Measurements from ENCODE around the gene CCL4L2.
"Not testable (repeated sequence)": the region's sequence is repeated elsewhere in the genome, so short reads cannot be mapped to it uniquely, and the experiment has no call there.

CCL4L2 gene

DNA sequence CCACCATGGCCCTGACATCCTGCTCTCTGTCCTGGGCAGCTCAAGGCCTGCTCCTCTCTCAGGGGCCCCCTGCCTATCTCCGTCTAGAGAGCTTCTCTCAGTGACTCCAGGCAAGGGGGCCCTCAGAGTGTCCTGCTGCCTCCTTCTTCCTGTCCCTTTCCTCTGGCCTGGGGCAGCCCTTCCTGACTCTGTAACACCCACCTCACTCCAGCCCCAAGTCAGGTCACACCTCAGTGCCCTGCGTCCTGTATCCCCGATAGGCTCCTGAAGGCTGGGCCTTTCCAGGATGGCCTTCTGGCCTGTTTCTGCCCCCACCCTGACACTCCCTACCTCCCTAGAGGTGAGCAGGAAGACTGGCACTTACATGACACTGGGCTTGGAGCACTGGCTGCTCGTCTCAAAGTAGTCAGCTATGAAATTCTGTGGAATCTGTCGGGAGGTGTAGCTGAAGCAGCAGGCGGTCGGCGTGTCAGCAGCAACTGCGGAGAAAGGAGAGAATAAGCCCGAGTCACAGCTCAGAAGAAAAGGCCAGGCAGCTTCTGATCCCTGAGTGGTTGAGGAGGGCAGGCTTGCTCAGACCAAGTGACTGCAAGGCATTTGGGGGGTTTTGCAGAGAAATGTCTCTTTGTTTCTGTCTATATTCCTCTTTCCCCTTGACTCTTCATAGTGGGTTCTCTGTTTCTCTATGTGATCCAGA is 15.3 kb upstream of the CCL4L2 start:
- no peak for DNase-seq (ENCODE audit: low spot score)

DNA sequence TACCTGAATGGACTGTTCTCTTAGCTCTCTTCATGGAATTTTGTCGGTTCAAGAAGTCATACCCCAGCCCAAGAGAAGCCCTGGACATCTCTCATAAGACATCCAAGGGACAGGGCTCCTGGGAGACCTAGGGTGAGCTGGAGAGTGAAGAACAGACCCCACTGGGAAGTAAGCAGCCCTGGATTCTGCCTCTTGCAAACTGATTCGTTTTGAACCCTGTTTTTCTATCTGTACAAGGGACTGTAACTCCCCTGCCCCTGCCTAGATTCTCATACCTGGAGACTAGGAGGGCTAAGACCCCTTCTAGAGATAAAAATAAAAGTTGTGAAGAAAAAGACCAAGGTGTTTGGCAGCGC is 14.8 kb upstream of the CCL4L2 start:
- DNase-seq (ENCODE audit: low spot score) = no peak

DNA sequence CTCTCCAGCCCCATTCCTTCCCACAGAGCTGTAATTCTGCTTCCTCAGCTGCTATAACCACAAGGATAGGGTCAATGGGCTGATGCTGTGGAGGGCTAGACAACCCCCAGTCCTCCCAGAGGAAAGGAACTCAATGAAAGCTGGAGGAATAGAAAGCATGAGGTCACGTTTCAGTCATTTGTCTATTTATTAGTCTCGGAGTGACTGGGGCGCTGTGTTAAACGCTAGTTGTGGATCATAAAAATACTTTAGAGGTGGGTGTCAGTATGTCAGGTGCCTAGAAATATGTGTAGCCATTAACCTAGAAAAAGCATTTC is 13.5 kb upstream of the CCL4L2 start:
- no peak for DNase-seq (ENCODE audit: low spot score)

DNA sequence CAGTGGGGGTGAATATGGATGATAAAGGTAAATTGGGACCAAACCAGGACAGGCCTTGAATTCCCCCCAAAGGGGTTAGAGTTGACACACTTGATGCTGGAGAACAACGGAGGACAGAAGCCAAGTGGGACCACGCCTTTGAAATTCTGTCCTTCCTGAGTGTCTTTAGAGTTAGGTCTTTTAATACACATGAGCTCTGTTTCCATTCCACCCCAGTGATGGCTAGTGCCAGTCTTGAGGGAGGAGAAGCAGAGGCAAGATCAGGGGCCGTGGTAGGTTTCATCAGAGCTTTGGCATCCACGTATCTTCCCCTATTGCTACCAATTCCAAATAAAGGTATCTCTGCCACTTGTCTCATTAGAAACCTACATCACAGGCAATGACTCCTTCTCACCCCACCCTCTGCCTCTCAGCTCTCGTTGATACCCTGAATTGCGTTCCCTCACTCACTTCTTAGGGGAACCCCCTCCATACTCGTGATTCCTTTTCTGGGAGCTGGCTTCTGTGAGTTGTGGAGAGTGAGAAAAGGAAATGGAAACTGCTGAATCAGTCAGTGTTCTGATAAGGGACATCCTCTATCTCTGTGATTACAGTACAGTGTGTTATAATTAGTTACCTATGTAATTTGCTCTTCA is 11.9 kb upstream of the CCL4L2 start:
- DNase-seq (ENCODE audit: low spot score) = no peak

DNA sequence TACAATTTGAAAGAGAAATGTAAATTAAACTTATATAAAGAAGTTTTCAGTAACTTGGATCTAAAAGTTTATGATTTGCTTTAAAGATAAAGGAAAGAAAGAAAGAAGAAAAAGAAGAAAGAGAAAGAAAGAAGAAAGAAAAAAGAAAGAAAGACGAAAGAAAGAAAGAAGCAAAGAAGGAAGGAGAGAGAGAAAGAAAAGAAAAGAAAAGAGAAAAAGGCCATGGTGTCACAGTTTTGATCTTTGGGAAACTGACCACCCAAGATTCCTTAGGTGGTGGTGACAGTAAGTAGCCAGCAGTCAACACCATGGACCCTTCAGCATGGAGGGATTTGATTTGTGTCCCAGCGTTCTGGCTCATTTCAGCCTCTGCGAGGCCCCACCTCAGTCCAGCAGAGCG is 9.8 kb upstream of the CCL4L2 start:
- DNase-seq (ENCODE audit: low spot score) = not testable (repeated sequence)

DNA sequence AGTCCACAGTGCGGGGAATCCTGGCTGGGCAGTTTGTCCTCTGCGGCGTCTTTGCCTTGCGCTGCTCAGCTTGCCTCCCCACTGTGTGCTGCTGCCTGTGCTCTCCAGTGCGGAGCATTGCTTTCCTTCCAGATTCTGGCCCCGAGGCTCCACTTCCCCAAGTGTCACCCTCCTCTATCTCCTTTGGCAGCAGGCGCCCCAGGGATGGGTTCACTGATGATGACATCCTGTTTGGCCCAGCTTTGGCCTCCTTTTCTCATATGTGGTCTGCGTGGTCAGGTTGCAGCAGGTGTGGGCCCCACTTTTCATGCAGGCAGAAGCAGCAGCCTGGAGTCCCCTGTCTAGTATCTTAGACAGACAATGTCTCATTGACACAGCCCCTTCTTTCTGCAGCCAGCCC is 9.4 kb upstream of the CCL4L2 start:
- not testable (repeated sequence) for DNase-seq (ENCODE audit: low spot score)

DNA sequence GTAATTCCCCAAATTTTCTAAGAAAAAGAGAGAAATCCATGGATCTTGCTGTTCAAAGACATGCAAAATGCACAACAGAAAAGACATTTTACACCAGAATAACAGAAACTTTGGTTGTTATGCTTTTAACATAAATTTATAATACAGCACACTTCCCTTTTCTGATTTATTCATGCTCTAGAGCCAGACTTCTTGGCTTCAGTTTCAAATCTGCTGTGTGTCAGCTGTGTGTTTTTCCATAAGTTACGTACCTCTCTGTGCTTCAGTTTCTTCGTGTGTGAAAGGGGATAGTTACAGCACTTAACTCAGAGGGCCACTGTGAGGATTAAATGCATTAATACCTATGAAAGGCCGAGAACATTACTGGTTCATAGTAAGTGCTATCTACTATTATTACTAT is 7.5 kb upstream of the CCL4L2 start:
- DNase-seq (ENCODE audit: low spot score) = no peak

DNA sequence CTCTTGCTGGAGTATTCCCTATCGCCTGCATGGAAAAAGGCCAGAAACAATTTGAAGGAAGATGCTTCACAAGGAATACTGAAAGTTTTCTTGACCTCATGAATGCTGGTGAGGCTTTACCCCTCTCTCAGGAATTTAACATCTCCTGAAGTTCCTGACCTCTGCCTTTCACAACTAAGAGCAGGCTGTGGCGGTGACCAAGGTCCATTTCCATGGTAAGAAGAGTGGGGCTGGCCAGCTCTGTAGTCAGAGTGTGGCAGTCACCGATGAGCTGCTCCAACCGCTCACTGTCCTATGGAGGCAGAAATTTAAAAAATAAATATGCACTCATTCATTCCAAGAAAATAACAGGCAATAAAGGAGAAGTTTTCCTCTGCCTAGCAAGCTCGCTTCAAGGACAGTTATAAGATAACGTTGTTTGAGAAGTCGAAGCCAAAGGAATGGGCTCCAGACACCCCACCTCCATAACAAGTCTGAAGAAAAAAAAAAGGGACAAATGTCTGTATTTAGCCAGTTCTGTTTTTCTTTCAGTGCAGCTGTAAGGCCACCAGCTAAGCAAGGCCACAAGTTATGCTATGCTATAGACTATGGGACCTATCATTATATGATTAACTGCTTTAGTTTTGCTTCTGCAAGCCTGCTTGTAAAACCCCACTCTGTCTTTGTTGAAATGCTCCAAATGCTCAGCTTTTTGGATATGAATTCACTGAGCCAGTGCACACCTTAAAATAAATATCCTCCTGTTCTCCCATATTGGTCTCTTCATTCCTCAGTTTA is 6.0 kb upstream of the CCL4L2 start:
- no peak for DNase-seq (ENCODE audit: low spot score)

DNA sequence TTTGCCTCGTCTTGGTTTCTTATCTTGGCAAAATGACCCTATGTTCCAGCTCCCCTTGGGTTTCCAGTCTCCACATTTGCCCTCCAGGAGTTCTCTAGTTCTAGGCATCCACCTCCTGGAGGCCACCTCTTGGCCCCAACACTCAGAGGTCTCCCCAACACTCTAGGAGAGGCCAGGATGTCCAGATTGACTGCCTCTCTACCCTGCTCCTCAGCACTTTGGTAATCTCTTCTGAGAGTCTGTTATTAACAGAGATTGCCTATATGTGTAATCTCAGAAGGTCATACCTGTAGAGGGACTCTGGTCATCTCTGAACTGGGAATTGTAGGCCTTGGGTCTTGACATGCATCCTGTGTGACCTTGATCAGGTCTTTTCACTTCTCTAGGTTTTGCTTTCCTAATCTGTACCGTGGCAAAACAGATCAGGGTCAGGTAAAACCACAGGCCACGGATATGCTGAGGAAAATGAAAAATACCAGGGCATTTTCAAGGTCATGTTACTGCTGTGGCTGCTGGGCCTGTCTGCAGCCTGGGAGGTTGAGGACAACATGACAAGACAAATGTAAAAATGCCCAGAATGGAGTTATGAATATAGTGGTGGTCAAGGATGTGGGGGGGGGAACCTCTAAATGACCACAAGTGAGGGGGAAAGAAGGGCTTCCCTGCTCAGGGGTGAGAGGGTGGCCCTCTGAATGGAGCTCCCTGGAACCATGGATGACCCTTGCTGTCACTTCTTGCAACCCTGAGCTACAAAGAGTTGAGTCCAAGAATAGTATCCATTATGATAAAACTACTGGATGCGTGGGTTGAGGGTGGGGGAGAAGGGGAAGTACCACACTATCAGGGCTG is 5.0 kb upstream of the CCL4L2 start:
- DNase-seq (ENCODE audit: low spot score) = no peak

DNA sequence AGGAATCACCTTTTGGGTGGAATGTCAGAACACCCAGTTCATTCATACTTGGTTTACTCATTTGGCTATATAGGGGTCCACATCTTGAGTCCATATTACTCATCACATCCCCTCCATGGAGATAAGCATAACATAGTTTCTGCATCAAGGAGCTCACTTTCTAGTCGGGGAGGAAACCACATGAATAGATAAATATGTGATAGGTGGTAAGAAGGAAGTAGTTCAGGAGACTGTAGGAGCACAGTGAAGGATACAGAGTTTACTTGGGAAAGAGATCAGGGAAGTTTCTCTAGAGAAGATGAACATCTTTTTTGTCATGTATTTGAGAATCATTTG is 4.4 kb upstream of the CCL4L2 start:
- not testable (repeated sequence) for DNase-seq (ENCODE audit: low spot score)

DNA sequence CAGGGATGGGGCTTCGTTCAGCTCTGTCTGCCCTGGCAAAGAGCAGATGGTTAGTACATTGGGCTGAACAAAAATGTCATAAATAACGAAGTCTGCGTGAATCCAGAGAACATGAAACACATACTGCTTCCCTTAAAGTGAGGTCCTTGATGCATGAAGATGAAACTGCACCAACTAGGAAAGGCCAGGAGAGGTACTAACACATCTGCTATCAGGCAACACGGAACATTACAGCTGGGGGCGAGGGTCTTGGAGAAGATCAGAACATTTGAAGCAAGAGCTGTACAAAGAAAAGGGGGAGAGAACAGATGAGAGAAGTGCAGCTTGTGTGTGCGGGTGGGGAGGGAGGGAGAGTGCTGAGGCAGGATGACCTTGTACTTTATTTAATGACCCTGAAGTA is 3.5 kb upstream of the CCL4L2 start:
- DNase-seq (ENCODE audit: low spot score) = not testable (repeated sequence)

DNA sequence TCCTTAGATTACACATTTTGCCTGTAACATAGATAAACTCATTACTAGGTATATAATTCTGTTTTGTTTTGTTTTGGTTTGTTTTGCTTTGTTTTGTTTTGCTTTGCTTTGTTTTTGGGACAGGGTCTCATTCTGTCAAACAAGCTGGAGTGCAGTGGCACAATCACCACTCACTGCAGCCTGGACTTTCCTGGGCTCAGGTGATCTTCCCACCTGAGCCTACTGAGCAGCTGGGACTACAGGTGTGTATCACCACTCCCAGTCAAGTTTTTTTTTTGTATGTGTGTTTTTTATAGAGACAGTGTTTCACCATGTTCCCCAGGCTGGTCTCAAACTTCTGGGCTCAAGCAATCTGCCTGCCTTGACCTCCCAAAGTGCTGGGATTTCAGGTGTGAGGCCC is 1.3 kb upstream of the CCL4L2 start:
- no peak for DNase-seq (ENCODE audit: low spot score)

DNA sequence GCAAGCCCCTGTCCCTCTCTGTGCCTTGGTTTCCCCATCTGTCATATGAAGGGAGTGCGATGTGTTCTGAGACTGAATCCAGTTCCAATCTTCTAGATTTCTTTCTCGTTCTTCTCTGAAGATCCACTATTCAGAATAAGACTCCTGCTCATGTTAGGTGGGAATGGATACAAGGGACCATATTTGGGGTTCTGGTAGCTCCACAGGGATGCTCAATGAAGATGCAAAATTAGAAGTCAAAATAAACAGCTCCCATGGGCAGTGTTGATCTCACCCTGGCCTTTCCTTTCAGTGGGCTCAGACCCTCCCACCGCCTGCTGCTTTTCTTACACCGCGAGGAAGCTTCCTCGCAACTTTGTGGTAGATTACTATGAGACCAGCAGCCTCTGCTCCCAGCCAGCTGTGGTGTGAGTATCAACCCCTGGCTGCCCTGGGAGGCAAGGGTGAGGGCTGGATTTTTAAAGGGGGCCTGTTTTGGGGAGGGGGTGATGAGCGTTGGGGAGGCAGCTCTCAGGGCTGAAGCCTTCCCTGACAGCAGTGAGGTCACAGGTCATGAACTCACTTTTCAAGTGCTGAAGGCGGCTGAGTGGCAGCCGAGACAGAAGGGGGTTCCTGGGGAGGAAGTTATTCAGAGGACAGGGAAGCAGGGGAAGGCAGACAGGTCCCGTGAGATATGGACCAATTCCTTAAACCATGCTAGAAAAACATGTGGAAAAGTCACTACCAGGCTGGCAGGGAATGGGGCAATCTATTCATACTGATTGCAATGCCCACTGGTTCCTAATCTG is 815 bp downstream of the CCL4L2 start:
- DNase-seq (ENCODE audit: low spot score) = not testable (repeated sequence)

DNA sequence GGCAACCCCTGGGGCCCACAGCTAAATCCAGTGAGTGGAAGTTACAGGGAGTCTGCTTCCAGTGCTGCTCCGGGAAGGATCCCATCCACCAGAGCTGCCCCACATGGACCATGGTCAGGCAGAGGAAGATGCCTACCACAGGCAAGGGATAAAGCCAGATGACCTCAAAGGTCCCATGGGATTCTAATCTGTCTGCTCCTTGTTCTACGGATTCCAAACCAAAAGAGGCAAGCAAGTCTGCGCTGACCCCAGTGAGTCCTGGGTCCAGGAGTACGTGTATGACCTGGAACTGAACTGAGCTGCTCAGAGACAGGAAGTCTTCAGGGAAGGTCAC is 1.4 kb downstream of the CCL4L2 start:
- no peak for DNase-seq (ENCODE audit: low spot score)

DNA sequence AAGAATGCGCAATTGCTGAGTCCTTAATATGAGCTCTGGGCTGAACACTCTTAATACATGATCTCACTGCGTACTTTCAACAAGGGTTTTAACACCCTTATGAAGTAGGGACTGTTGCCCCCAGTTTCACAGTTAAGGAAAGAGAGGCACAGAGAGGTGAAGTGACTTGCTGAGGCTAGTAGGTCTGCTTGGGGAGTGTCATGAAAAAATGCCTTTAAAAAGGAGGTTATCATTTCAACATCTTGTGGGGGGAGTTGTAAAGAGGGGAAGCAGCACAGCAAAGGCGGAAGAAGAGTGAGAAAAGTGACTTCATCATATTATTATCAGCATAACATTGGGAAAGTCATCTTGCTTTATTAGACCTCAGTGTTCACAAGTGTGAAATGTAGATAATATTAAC is 2.1 kb downstream of the CCL4L2 start:
- DNase-seq (ENCODE audit: low spot score) = no peak

DNA sequence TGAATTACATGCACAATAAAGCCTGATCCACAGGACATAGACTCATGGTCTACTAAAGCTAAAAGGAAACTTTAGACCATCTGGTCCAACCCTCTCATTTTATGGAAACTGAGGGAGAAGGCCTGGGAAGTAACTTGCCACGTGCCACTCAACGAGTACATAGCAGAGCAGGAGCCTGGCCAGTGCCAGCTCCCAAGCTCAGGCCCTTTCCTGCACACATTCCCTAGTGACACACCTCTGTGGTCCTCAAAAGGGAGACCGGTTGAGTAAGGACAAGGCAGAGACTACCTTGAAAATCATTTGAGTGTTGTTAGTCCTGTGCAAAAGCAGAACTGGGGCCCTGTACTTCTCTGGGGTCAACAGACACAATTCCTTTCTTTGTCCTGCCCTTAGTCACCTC is 2.8 kb downstream of the CCL4L2 start:
- no peak for DNase-seq (ENCODE audit: low spot score)

DNA sequence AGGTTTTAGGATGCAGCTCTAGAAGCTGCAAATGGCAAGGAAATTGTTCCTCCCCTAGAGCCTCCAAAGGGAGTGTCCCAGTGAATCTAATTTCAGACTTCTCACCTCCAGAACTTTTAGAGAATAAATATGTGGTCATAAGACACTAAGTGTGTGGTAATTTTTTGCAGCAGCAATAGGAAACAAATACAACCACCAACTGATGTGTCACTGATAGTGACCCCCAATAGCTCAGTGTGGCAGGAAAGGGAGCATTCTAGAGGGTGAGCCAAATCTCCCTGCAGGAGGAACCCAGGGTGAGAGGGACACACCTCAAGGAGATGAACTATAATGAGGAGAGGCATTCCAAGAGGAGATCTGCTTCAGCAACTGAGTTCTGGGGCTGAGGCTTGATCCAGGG is 4.1 kb downstream of the CCL4L2 start:
- DNase-seq (ENCODE audit: low spot score) = no peak

DNA sequence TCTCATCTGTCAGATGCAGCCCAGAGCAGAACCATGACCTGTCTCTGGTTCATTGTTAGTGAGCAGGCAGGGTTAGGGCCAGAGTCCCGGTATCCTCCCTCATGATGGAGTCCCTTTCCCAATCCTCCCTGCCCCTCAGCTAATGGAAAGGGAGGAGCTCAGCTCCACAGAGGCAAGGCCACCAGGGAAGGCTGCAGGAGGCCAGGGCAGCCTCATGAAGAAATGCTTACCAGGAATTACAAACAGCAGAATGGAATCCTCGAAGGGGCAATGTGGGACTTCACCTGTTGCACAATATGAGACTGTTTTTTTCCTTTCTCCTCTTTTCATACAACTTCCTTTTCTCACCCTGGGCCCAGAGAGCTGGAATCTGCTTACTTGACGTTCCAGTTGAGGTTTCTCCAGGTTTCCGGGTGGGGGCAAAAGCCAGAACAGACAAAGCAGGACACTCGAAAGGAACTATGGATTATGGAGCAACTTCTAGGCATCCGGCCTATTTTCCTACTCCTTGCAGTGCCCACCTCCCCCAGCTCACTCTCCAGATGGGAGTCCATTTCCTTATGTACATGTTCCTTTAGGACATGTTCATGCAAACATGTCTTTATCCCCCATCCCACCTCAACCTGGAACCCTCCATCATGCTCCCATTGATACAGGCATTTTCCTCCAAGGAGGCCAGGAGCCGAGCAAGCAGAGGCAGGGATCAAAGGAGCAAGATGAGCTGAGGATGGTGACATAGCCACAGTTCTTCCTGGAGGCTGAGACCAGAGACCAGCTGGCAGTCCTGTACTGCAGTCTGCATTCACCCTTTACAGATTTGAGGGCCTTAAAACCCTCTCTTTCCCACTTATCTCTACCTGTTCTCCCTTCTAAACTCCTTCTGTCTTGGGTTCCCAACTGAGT is 4.8 kb downstream of the CCL4L2 start:
- not testable (repeated sequence) for DNase-seq (ENCODE audit: low spot score)

DNA sequence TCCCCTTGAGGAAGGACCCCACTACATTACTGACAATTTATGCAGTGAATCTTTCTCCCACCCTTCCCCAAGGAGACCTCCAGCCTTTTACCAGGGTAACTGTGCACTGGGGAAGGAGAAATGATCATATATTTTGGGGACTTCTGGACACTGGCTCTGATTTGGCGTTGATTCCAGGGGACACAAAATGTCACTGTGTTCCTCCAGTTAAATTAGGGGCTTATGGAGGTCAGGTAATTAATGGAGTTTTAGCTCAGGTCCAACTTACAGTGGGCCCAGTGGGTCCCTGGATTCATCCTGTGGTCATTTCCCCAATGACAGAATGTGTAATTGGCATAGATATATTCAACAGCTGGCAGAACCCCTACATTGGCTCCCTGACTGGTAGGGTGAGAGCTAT is 8.7 kb downstream of the CCL4L2 start:
- not testable (repeated sequence) for DNase-seq (ENCODE audit: low spot score)

DNA sequence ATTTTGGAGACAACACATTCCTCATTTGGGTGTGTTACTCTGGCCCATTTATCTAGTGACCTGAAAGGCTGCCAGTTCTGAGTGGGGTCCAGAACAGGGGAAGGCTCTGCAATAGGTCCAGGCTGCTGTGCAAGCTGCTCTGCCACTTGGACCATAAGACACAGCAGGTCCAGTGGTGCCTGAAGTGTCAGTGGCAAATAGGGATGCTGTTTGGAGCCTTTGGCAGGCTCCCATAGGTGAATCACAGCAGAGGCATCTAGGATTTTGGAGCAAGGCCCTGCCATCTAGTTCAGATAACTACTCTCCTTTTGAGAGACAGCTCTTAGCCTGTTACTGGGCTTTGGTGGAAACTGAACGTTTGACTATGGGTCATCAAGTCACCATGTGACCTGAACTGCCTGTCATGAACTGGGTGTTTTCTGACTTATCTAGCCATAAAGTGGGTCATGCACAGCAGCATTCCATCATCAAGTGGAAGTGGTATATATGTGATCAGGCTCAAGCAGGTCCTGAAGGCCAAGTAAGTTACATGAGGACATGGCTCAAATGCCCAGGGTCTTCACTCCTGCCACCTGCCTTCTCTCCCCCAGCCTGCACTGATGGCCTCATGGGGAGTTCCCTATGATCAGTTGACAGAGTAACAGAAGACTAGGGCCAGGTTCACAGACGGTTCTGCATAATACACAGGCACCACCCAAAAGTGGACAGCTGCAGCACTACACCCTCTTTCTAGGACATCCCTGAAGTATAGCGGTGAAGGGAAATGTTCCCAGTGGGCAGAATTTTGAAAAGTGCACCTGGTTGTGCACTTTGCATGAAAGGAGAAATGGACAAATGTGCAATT is 10.1 kb downstream of the CCL4L2 start:
- DNase-seq (ENCODE audit: low spot score) = not testable (repeated sequence)
